Adrenal gland (tissue), 12 donors: ENCODE measurements around the gene CA10. TPM values are rescaled to one million over a fixed set of nuclear protein-coding genes. Genes with fewer than 3 reads are reported as not detected.

ENCODE experiments used
- DNase-seq, 7 donors: peaks; one replicate each; pipeline ENCODE4 v3.0.0-alpha.2; 2019 to 2020
- H3K27ac ChIP-seq, 5 donors: fragments of 200-600 bp; sonication (generic) in 4 of 5; 1 replicate in 3 of 5; 2 replicates in 2 of 5; pipeline versions ENCODE4 v1.5.1 to v1.8.0; 2016 to 2020; ENCODE audit warnings: mild to moderate bottlenecking in 1 of 5
- H3K27me3 ChIP-seq: fragments of 200-600 bp; 2 replicates; pipeline ENCODE4 v1.8.0; 2021
- H3K36me3 ChIP-seq, 2 donors: fragments of 200-600 bp; replicated peaks in 1 of 2; 1 replicate in 1 of 2; 2 replicates in 1 of 2; pipeline versions ENCODE4 v1.5.1 to v1.8.0; 2018 to 2022
- H3K4me1 ChIP-seq, 2 donors: fragments of 200-600 bp; replicated peaks in 1 of 2; 1 replicate in 1 of 2; 2 replicates in 1 of 2; pipeline versions ENCODE4 v1.5.1 to v1.8.0; 2018 to 2021
- H3K4me3 ChIP-seq, 4 donors: fragments of 200-600 bp; sonication (generic) in 3 of 4; one replicate each; pipeline ENCODE4 v1.5.1; 2016 to 2018
- H3K9me3 ChIP-seq, 3 donors: fragments of 200-600 bp; sonication (generic) in 1 of 3; replicated peaks in 1 of 3; 1 replicate in 2 of 3; 2 replicates in 1 of 3; pipeline versions ENCODE4 v1.5.1 to v1.8.0; 2016 to 2021
- POLR2A ChIP-seq, 2 donors: fragments of 450-650 bp; IDR thresholded peaks; one replicate each; pipeline ENCODE4 v1.6.1; 2017; ENCODE audit warnings: antibody characterized with exemption in 2 of 2, mild to moderate bottlenecking in 2 of 2, moderate library complexity in 1 of 2
- WGBS, 4 donors: extraction: QIAGEN DNeasy Blood & Tissue Kit in 2 of 4; methylation state at CpG; one replicate each; pipeline versions ENCODE4 v1.1.5 to v1.1.7; 2013 to 2017; 5-methylcytosine and 5-hydroxymethylcytosine counted together
- intact Hi-C, 2 donors: fragments of 100-400 bp; cut with DNase I; formaldehyde crosslinking; loops; one replicate each; pipeline versions ENCODE4 v1.14.1 to v1.15.0; 2022 to 2023
- polyA plus RNA-seq, 3 donors: library from polyadenylated mRNA; stranded (reverse); fragments of 200-250 nt in 2 of 3; fragments of 350-450 nt in 1 of 3; fragmentation: Illumina TruSeq in 1 of 3; extraction: RNeasy Lipid Tissue Mini Kit (QIAGEN cat#74804) in 1 of 3; gene quantifications; one replicate each; pipeline ENCODE4 v1.2.3, GENCODE V29; 2013 to 2014
- total RNA-seq, 9 donors: library from RNA; depleted of rRNA in 4 of 9; stranded (reverse); fragments of >200 nt in 4 of 9; fragments of 120-200 nt in 1 of 9; fragmentation: NEBNext Ultra II Directional in 1 of 9; extraction: Animal tissue kit (Norgen Biotek cat#: 25700) in 1 of 9; gene quantifications; one replicate each; pipeline versions ENCODE4 v1.1.0 to v1.2.4, GENCODE V29; 2013 to 2023
- TF ChIP-seq, protein P1 (sequence below), 6 experiments: fragments of 450-650 bp in 4 of 6; fragments of 200-600 bp in 2 of 6; sonication (generic) in 1 of 6; IDR thresholded peaks; 1 replicate in 5 of 6; 2 replicates in 1 of 6; pipeline versions ENCODE4 v1.5.1 to v1.8.0; 2016 to 2021; ENCODE audit warnings: antibody characterized with exemption in 6 of 6, mild to moderate bottlenecking in 2 of 6, moderate library complexity in 1 of 6
- donor health status: healthy with polysubstance abuse.
- donor health status: Bipolar disorder and iron deficiency.
- donor health status: DM: yes; HTN: yes; CAD: no.
- donor health status: DM: no; HTN: no; CAD: no.
- donor health status: DM: no; HTN: no; CAD: no.
- donor health status: DM: yes; HTN: yes; CAD: no.

Gene CA10
- total and polyA plus RNA-seq, 12 donors: 0.27 to 3.1 (median 2.5) TPM; not detected in 5

DNA sequence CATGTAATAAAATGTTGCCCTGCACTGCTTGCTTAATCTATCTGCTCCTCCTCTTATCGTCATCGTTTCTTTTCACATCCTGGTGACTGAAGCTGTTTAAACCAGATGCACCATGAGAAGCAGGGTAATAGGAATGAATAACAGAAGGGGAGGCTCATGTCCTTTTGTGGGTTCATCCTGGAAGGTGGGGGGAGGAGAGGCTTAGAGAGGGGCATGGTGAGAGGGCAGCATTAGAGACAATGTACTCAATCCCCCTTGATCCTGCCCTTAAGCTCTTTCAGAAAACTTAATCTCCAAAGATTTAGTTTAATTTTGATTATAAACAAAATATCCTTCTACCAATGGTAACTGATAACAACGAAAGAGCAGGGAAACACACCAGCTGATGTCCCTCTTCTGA is 248.5 kb downstream of the CA10 start:
- Histone ChIP-seq H3K36me3 (no peaks in the 10 kb centered on the region), H3K27me3 (peaks cover 4% of the 10 kb centered on the region), H3K9me3 (no peaks in the 10 kb centered on the region), H3K27ac (no peak overlapping the region), H3K4me1 (no peaks in the 10 kb centered on the region), H3K4me3 (no peak overlapping the region)
- TF ChIP-seq POLR2A (IDR thresholded peaks at IDR 0.05): no peak
- TF ChIP-seq, protein P1, sequence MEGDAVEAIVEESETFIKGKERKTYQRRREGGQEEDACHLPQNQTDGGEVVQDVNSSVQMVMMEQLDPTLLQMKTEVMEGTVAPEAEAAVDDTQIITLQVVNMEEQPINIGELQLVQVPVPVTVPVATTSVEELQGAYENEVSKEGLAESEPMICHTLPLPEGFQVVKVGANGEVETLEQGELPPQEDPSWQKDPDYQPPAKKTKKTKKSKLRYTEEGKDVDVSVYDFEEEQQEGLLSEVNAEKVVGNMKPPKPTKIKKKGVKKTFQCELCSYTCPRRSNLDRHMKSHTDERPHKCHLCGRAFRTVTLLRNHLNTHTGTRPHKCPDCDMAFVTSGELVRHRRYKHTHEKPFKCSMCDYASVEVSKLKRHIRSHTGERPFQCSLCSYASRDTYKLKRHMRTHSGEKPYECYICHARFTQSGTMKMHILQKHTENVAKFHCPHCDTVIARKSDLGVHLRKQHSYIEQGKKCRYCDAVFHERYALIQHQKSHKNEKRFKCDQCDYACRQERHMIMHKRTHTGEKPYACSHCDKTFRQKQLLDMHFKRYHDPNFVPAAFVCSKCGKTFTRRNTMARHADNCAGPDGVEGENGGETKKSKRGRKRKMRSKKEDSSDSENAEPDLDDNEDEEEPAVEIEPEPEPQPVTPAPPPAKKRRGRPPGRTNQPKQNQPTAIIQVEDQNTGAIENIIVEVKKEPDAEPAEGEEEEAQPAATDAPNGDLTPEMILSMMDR (IDR thresholded peaks at IDR 0.05): no peak
- intact Hi-C loops: no loop called here
- WGBS, 4 donors: 53 to 61% (median 57%) methylated on average over 3 of the region's 3 CpGs
- no peak for DNase-seq

DNA sequence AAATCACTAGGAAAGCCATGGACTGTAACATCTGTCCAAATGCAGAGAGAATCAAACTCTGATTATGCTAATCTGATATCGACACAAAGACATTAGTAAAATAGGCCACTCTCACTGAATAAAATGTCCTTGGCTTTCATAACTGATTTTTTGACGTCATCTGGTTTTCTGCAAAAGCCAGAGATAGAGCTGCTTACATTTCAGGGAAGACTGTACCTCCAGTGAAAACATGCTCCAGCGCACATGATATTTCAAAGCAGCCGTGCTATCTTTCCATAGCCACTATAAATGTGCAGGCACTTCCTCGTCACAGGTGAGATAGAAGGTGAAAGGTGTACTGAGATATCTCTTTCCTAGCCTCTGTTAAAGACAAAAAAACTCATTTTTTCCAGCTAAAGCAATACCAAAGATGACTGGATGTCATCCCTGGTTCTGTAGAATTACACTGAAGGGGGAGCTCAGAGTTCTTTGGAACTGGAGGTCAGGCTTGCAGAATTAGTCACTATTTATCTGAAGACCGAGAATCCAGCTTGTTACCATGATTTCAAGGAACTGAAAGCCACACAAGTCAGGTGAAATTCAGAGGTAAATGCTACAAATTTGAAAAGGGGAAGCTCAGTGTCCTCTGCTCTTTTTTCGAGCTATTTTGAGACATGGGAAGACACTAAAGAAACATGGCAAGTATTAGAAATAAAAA is 249.5 kb downstream of the CA10 start:
- intact Hi-C loops: no loop called here
- H3K27ac ChIP-seq: no peak overlapping the region
- H3K36me3 ChIP-seq: no peaks in the 10 kb centered on the region
- no peaks in the 10 kb centered on the region for H3K4me1 ChIP-seq
- peaks cover 4% of the 10 kb centered on the region for H3K27me3 ChIP-seq
- no peak for TF ChIP-seq POLR2A (IDR thresholded peaks at IDR 0.05)
- TF ChIP-seq, protein P1 (IDR thresholded peaks at IDR 0.05): no peak
- DNase-seq: no peak
- WGBS, 4 donors: 52 to 64% (median 59%) methylated on average over 7 of the region's 7 CpGs
- H3K4me3 ChIP-seq: no peak overlapping the region
- H3K9me3 ChIP-seq: no peaks in the 10 kb centered on the region

DNA sequence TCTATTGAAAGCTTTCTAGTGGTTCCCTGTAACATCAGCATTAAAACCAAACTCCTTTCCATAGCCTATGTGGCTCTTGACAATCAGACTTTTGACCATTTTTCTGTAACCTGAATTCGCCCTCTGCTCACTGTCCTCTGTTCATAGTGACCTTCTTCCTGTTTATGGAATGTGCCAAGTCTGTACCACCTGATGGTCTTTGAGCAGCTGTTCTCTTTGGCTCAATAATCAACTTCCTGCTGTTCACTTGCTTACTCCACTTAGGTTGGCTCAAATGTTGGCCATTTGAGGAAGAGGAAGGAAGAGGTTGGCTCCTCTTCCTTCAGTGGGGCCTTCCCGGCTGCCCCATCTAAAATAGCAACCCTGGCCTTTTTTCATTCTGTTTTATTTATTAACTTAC is 251.5 kb downstream of the CA10 start:
- 65 to 78% (median 68%) methylated on average over 2 of the region's 2 CpGs for WGBS, 4 donors
- peaks cover 2% of the 10 kb centered on the region for H3K27me3 ChIP-seq
- TF ChIP-seq, protein P1 (IDR thresholded peaks at IDR 0.05): no peak
- TF ChIP-seq POLR2A (IDR thresholded peaks at IDR 0.05): no peak
- no peak overlapping the region for H3K4me3 ChIP-seq
- intact Hi-C loops: no loop called here
- H3K36me3 ChIP-seq: no peaks in the 10 kb centered on the region
- no peak overlapping the region for H3K27ac ChIP-seq
- DNase-seq: no peak
- H3K4me1 ChIP-seq: no peaks in the 10 kb centered on the region
- no peaks in the 10 kb centered on the region for H3K9me3 ChIP-seq

DNA sequence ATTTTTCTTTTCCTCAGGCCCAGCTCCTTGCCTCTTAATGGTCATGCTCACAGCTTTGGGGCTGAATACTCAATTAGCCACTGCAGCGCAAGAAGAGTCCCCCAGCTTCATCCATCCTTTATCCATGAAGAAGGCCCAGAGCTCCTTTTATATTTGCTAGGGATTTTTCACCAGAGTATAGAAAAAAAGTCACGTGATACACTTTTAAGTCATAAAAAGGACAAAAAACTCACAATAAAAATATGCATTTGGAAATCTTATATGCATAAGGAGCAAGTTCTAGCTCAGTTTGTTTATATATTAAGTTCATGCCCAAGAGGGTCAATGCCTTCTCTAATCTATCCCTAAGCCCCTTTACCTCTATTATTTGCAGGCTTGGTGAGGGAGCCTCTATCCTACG is 254.1 kb downstream of the CA10 start:
- no peak overlapping the region for H3K4me3 ChIP-seq
- H3K4me1 ChIP-seq: no peaks in the 10 kb centered on the region
- H3K27ac ChIP-seq: no peak overlapping the region
- intact Hi-C loops: no loop called here
- H3K27me3 ChIP-seq: no peaks in the 10 kb centered on the region
- no peak for DNase-seq
- TF ChIP-seq, protein P1 (IDR thresholded peaks at IDR 0.05): no peak
- no peak for TF ChIP-seq POLR2A (IDR thresholded peaks at IDR 0.05)
- no peaks in the 10 kb centered on the region for H3K36me3 ChIP-seq
- 68 to 83% (median 74%) methylated on average over 3 of the region's 3 CpGs for WGBS, 4 donors
- H3K9me3 ChIP-seq: no peaks in the 10 kb centered on the region
